HL-60 (cell line): ENCODE data around the gene GRHL1.

Experiments
- DNase-seq, 2 experiments: peaks; one replicate each; pipeline ENCODE4 v3.0.0-alpha.2; 2010 to 2020; ENCODE audit warnings: low read depth in 1 of 2, low spot score in 1 of 2
- H3K27ac ChIP-seq: fragments of 250-450 bp; sonication (Bioruptor Pico); replicated peaks from 2 replicates; pipeline ENCODE4 v1.5.1; 2020; ENCODE audit warnings: mild to moderate bottlenecking, moderate library complexity
- H3K27me3 ChIP-seq: fragments of 250-450 bp; sonication (Bioruptor Pico); 2 replicates; pipeline ENCODE4 v1.5.1; 2021; ENCODE audit warnings: mild to moderate bottlenecking, moderate library complexity; ENCODE audit not compliant: insufficient read depth, poor library complexity, severe bottlenecking
- H3K4me3 ChIP-seq: replicated peaks from 2 replicates; pipeline ENCODE4 v1.5.1; 2011; ENCODE audit warnings: mild to moderate bottlenecking, control low read depth, low read length; ENCODE audit not compliant: insufficient read depth
- GABPA ChIP-seq: IDR thresholded peaks from 2 replicates; pipeline ENCODE4 v1.6.1; 2012; ENCODE audit warnings: low read depth
- POLR2AphosphoS5 ChIP-seq: IDR thresholded peaks from 2 replicates; pipeline ENCODE4 v1.6.1; 2012; ENCODE audit warnings: low read depth
- SPI1 ChIP-seq: IDR thresholded peaks from 2 replicates; pipeline ENCODE4 v1.6.1; 2012; ENCODE audit warnings: low read depth, mild to moderate bottlenecking, borderline replicate concordance
- TF ChIP-seq, protein P1 (sequence below): IDR thresholded peaks from one replicate; pipeline ENCODE4 v1.5.1; 2011; ENCODE audit warnings: low read length, control low read depth, inconsistent platforms; ENCODE audit not compliant: insufficient read depth
- TF ChIP-seq, protein P2 (sequence below): IDR thresholded peaks from 2 replicates; pipeline ENCODE4 v1.6.1; 2012; ENCODE audit warnings: low read depth; ENCODE audit not compliant: insufficient replicate concordance

Gene GRHL1

DNA sequence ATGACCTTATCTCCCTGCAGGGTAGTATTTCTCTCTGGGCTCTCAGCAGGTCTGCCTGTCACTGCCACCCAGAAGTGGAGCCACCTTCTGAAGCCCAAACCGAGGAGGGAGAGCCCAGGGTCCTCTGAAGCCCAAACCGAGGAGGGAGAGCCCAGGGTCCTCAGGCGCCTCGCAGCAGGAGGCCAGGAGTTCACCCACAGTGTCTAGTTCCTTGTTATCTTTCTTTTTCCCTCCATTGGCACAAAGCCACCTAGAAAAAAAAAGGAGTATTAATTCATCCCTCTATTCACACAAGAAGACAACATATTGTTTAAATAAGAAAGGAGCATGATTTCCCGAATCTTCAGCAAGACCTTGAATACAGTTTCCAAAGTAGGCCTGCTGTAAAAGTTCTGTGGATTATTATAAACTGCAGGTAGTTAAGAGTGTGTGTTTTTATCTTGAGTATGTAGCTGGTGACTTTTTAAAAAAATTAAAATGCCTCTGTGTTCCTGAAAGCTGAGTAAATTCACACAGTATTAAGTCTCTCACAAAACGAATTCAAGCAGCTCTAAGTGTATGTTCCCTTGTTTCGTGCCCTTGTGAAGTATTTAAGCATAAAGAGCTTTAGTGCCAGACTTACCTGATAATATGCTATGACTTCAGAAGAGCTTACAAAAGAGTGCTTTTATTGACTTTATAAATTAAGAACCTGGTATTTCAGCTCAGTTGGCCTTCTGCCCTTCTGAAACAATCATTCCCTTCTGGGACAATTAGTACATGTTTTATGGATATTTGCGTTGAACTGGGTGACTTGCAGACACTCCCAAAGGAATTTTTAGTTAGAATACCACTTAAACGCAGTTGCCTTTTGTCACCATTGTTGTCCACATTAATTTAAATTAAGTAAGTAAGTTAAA lies 11.7 kb upstream of the GRHL1 start:
- TF ChIP-seq POLR2AphosphoS5 (no peak), GABPA (no peak)
- Histone ChIP-seq H3K27ac (no peak overlapping the region), H3K27me3 (peaks cover under 1% of the 10 kb centered on the region), H3K4me3 (no peak overlapping the region)
- DNase-seq, result no peak

DNA sequence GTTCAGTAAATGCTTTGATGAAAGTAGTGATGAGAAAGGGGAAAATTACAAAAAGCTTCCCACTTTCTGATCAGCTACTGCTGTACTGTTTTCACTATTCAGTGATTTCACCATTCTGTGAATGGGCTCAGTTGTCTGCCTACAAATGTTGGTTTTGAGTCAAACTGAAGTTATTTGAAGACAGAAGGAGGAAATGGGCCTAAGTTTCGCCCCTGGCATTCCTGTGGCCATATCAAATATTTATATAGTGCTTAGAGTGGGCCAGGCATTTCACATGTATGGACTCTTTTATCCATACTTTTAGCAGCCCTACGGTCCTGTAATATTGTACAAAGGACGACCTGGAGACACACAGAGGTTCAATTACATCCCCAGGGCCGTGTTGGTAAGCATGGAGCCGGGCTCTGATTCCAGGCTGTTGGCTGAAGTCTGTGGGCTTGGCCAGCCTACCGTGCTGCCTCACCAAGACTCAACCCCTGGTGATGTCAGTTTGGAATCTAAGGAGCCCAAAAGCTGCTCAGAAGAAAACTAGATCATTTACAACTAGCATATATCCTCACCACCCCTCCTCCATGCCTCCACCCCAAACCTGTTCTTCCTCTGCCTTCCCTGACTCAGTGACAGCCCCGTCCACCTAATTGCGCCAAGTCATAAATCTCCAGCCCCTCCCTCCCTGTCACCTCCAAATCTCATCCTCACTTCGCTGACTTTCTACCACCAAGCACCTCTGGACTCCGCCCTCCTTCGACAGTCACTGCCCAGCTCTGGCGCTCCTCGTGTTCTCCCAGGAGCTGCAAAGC lies 10.1 kb upstream of the GRHL1 start:
- no peak for DNase-seq
- Histone ChIP-seq H3K27me3 (peaks cover 5% of the 10 kb centered on the region), H3K27ac (no peak overlapping the region), H3K4me3 (no peak overlapping the region)
- TF ChIP-seq, protein P1, sequence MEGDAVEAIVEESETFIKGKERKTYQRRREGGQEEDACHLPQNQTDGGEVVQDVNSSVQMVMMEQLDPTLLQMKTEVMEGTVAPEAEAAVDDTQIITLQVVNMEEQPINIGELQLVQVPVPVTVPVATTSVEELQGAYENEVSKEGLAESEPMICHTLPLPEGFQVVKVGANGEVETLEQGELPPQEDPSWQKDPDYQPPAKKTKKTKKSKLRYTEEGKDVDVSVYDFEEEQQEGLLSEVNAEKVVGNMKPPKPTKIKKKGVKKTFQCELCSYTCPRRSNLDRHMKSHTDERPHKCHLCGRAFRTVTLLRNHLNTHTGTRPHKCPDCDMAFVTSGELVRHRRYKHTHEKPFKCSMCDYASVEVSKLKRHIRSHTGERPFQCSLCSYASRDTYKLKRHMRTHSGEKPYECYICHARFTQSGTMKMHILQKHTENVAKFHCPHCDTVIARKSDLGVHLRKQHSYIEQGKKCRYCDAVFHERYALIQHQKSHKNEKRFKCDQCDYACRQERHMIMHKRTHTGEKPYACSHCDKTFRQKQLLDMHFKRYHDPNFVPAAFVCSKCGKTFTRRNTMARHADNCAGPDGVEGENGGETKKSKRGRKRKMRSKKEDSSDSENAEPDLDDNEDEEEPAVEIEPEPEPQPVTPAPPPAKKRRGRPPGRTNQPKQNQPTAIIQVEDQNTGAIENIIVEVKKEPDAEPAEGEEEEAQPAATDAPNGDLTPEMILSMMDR, result no peak
- TF ChIP-seq POLR2AphosphoS5 (no peak), SPI1 (no peak), GABPA (no peak)
- TF ChIP-seq, protein P2, sequence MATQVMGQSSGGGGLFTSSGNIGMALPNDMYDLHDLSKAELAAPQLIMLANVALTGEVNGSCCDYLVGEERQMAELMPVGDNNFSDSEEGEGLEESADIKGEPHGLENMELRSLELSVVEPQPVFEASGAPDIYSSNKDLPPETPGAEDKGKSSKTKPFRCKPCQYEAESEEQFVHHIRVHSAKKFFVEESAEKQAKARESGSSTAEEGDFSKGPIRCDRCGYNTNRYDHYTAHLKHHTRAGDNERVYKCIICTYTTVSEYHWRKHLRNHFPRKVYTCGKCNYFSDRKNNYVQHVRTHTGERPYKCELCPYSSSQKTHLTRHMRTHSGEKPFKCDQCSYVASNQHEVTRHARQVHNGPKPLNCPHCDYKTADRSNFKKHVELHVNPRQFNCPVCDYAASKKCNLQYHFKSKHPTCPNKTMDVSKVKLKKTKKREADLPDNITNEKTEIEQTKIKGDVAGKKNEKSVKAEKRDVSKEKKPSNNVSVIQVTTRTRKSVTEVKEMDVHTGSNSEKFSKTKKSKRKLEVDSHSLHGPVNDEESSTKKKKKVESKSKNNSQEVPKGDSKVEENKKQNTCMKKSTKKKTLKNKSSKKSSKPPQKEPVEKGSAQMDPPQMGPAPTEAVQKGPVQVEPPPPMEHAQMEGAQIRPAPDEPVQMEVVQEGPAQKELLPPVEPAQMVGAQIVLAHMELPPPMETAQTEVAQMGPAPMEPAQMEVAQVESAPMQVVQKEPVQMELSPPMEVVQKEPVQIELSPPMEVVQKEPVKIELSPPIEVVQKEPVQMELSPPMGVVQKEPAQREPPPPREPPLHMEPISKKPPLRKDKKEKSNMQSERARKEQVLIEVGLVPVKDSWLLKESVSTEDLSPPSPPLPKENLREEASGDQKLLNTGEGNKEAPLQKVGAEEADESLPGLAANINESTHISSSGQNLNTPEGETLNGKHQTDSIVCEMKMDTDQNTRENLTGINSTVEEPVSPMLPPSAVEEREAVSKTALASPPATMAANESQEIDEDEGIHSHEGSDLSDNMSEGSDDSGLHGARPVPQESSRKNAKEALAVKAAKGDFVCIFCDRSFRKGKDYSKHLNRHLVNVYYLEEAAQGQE, result no peak

DNA sequence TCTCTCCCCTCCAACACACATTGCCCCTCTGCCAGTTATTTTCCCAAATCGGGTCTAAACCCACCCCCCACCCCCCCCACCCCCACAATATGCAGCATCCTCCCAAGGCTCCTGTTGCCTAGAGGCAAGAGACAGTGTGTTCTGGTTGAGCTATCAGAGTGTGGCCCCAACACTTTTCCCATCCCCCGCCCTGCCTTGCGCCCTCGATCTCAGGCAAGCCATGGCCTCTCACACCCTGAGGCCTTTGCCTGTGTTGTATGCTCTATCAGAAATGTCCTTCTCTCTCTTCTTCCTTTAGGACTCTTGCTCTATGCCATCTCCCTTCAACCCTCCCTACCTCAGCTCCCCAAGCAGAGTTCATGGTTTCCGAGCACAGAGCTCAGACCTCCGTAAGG lies 9.5 kb upstream of the GRHL1 start:
- no peak for TF ChIP-seq POLR2AphosphoS5
- TF ChIP-seq, protein P1, result no peak
- TF ChIP-seq GABPA, result no peak
- TF ChIP-seq, protein P2, result no peak
- H3K27ac ChIP-seq, result no peak overlapping the region
- no peak overlapping the region for H3K4me3 ChIP-seq
- DNase-seq, result no peak
- peaks cover 5% of the 10 kb centered on the region for H3K27me3 ChIP-seq

DNA sequence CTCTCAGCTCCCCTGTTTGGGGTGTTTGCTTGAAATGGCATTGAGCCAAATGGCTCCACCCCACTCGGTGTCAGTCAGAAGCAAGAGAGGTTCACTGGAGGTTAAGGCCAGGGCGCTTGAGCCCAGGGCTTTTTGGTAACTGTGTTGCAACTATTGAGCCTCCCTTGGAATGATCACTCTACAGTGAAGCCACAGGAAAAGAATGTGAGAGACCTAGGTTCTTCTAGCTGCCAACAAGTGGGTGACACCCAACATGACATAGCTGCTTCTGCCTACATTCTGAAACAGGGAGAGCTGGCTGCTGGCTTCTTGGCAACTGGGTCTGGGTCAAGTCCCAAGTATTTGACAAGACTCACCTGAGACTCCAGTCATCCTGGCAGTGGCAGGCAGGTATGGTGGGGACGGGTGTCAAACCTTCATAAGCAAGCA lies 7.1 kb upstream of the GRHL1 start:
- H3K27me3 ChIP-seq, result peaks cover 10% of the 10 kb centered on the region
- no peak for DNase-seq
- H3K27ac ChIP-seq, result no peak overlapping the region
- H3K4me3 ChIP-seq, result no peak overlapping the region
- TF ChIP-seq POLR2AphosphoS5, result no peak
- no peak for TF ChIP-seq SPI1
- no peak for TF ChIP-seq GABPA
- TF ChIP-seq, protein P2, result no peak
- TF ChIP-seq, protein P1, result no peak
